GM18858 (cell line): Measurements from ENCODE around the gene CHN2.
"Not testable (repeated sequence)": the region's sequence is repeated elsewhere in the genome, so short reads cannot be mapped to it uniquely, and the experiment has no call there.

ENCODE experiments used
- ATAC-seq: cut with Tn5 transposase; IDR thresholded peaks from one replicate; pipeline ENCODE4 v1.9.1; 2021; ENCODE audit not compliant: unreplicated experiment

Gene CHN2

GRCh38 chr7:29189743-29190201, 4.8 kb upstream of the CHN2 start:
- ATAC-seq: no peak

GRCh38 chr7:29190349-29191045, 4.1 kb upstream of the CHN2 start:
- ATAC-seq: no peak

- ATAC-seq: no peak
These were observed 2.3 kb upstream of the CHN2 start for GRCh38 chr7:29192323-29192722.

- no peak for ATAC-seq
These were observed 1.8 kb upstream of the CHN2 start for GRCh38 chr7:29192811-29193210.

GRCh38 chr7:29193316-29194205, 1.0 kb upstream of the CHN2 start:
- no peak for ATAC-seq

GRCh38 chr7:29194206-29194593, 375 bp upstream of the CHN2 start:
- no peak for ATAC-seq

- no peak for ATAC-seq
These were observed 1.6 kb downstream of the CHN2 start for GRCh38 chr7:29196191-29196590.

GRCh38 chr7:29196971-29197595, 2.5 kb downstream of the CHN2 start:
- ATAC-seq: no peak

- ATAC-seq: no peak
These were observed 3.3 kb downstream of the CHN2 start for GRCh38 chr7:29197916-29198315.

GRCh38 chr7:29199776-29200175, 5.2 kb downstream of the CHN2 start:
- ATAC-seq: no peak

GRCh38 chr7:29202651-29203069, 8.1 kb downstream of the CHN2 start:
- ATAC-seq: no peak

GRCh38 chr7:29204491-29205272, 10.1 kb downstream of the CHN2 start:
- no peak for ATAC-seq

- no peak for ATAC-seq
These were observed 12.7 kb downstream of the CHN2 start for GRCh38 chr7:29207162-29207801.

- no peak for ATAC-seq
These were observed 14.1 kb downstream of the CHN2 start for GRCh38 chr7:29208410-29209250.

- no peak for ATAC-seq
These were observed 15.2 kb downstream of the CHN2 start for GRCh38 chr7:29209745-29210144.

GRCh38 chr7:29212736-29213135, 18.2 kb downstream of the CHN2 start:
- not testable (repeated sequence) for ATAC-seq

- ATAC-seq: no peak
These were observed 19.5 kb downstream of the CHN2 start for GRCh38 chr7:29214056-29214455.

GRCh38 chr7:29214816-29215215, 20.2 kb downstream of the CHN2 start:
- ATAC-seq: no peak

- no peak for ATAC-seq
These were observed 21.6 kb downstream of the CHN2 start for GRCh38 chr7:29216128-29216527.

GRCh38 chr7:29217113-29217512, 22.5 kb downstream of the CHN2 start:
- no peak for ATAC-seq
